CD14-positive monocyte (primary cell): Measurements from ENCODE around the gene GPR45. TPM values are rescaled to one million over a fixed set of nuclear protein-coding genes. Genes with fewer than 3 reads are reported as not detected.

ENCODE experiments used
- DNase-seq, 3 donors: peaks; one replicate each; pipeline ENCODE4 v3.0.0-alpha.2; 2011 to 2022
- H2AFZ ChIP-seq: 2 replicates; pipeline ENCODE4 v1.6.0; 2012; ENCODE audit warnings: mild to moderate bottlenecking, low read depth, low read length, inconsistent platforms; ENCODE audit not compliant: insufficient read depth, poor library complexity, severe bottlenecking
- H3K27ac ChIP-seq, 2 donors: 1 replicate in 1 of 2; 2 replicates in 1 of 2; pipeline ENCODE4 v1.5.1; 2012 to 2013; ENCODE audit warnings: low read length in 2 of 2, control low read depth in 1 of 2, inconsistent platforms in 1 of 2, low read depth in 1 of 2, mild to moderate bottlenecking in 1 of 2
- H3K27me3 ChIP-seq, 2 donors: one replicate each; pipeline versions ENCODE4 v1.6.0 to v1.6.1; 2011 to 2013; ENCODE audit warnings: low read length in 2 of 2; ENCODE audit not compliant: control insufficient read depth in 2 of 2, insufficient read depth in 2 of 2
- H3K36me3 ChIP-seq, 2 donors: replicated peaks in 1 of 2; 1 replicate in 1 of 2; 2 replicates in 1 of 2; pipeline versions ENCODE4 v1.5.1 to v1.6.1; 2012 to 2013; ENCODE audit warnings: low read length in 2 of 2, control low read depth in 1 of 2, inconsistent platforms in 1 of 2, mild to moderate bottlenecking in 1 of 2; ENCODE audit not compliant: insufficient read depth in 2 of 2, control insufficient read depth in 1 of 2
- H3K4me1 ChIP-seq, 2 donors: 1 replicate in 1 of 2; 2 replicates in 1 of 2; pipeline versions ENCODE4 v1.5.1 to v1.6.1; 2012 to 2013; ENCODE audit warnings: low read length in 2 of 2, control low read depth in 1 of 2, inconsistent platforms in 1 of 2, mild to moderate bottlenecking in 1 of 2, moderate library complexity in 1 of 2; ENCODE audit not compliant: insufficient read depth in 2 of 2, control insufficient read depth in 1 of 2
- H3K4me2 ChIP-seq: replicated peaks from 2 replicates; pipeline ENCODE3; 2012; ENCODE audit warnings: low read length, moderate library complexity, mild to moderate bottlenecking; ENCODE audit not compliant: poor library complexity, severe bottlenecking; ENCODE audit errors: extremely low read depth
- H3K4me3 ChIP-seq, 3 experiments: fragments of 200-600 bp in 1 of 3; sonication (generic) in 1 of 3; replicated peaks in 1 of 3; 1 replicate in 2 of 3; 2 replicates in 1 of 3; pipeline ENCODE4 v1.5.1; 2011 to 2013; ENCODE audit warnings: low read length in 3 of 3, mild to moderate bottlenecking in 3 of 3, control low read depth in 2 of 3, low read depth in 2 of 3, inconsistent platforms in 1 of 3, moderate library complexity in 1 of 3
- H3K79me2 ChIP-seq: 2 replicates; pipeline ENCODE4 v1.6.0; 2012; ENCODE audit warnings: mild to moderate bottlenecking, control low read depth, inconsistent platforms, low read length, moderate library complexity; ENCODE audit not compliant: insufficient read depth
- H3K9ac ChIP-seq: 2 replicates; pipeline ENCODE4 v1.6.0; 2017; ENCODE audit warnings: low read length, mild to moderate bottlenecking; ENCODE audit not compliant: insufficient read depth, poor library complexity, severe bottlenecking
- H3K9me3 ChIP-seq, 2 donors: replicated peaks in 1 of 2; 1 replicate in 1 of 2; 2 replicates in 1 of 2; pipeline versions ENCODE4 v1.5.1 to v1.6.1; 2012 to 2013; ENCODE audit warnings: low read length in 2 of 2, control low read depth in 1 of 2; ENCODE audit not compliant: control insufficient read depth in 1 of 2, insufficient read depth in 1 of 2
- H4K20me1 ChIP-seq: 2 replicates; pipeline ENCODE4 v1.6.0; 2012; ENCODE audit warnings: mild to moderate bottlenecking, low read length, control low read depth, moderate library complexity; ENCODE audit not compliant: insufficient read depth
- H3K27ac Mint-ChIP-seq, 7 donors: one replicate each; pipeline ENCODE4 v1.8.0; 2020; ENCODE audit warnings: mild to moderate bottlenecking in 7 of 7, mixed read lengths in 7 of 7, moderate library complexity in 6 of 7, inconsistent platforms in 2 of 7
- H3K27me3 Mint-ChIP-seq, 3 donors: one replicate each; pipeline ENCODE4 v1.8.0; 2021 to 2022; ENCODE audit warnings: low read depth in 3 of 3, mild to moderate bottlenecking in 3 of 3, mixed read lengths in 3 of 3, moderate library complexity in 3 of 3, inconsistent platforms in 1 of 3
- H3K36me3 Mint-ChIP-seq, 2 donors: one replicate each; pipeline ENCODE4 v1.8.0; 2020; ENCODE audit warnings: mixed read lengths in 2 of 2, inconsistent platforms in 1 of 2, mild to moderate bottlenecking in 1 of 2
- H3K4me1 Mint-ChIP-seq: one replicate; pipeline ENCODE4 v1.8.0; 2020; ENCODE audit warnings: mild to moderate bottlenecking, mixed read lengths
- H3K4me3 Mint-ChIP-seq, 2 donors: one replicate each; pipeline ENCODE4 v1.8.0; 2020; ENCODE audit warnings: mild to moderate bottlenecking in 2 of 2, mixed read lengths in 2 of 2, moderate library complexity in 1 of 2
- H3K9me3 Mint-ChIP-seq, 7 donors: one replicate each; pipeline ENCODE4 v1.8.0; 2020 to 2022; ENCODE audit warnings: mixed read lengths in 7 of 7, mild to moderate bottlenecking in 6 of 7, moderate library complexity in 6 of 7, inconsistent platforms in 2 of 7
- CTCF ChIP-seq: fragments of 200-600 bp; IDR thresholded peaks from one replicate; pipeline ENCODE4 v1.8.0; 2022; ENCODE audit warnings: antibody characterized with exemption, mild to moderate bottlenecking
- WGBS: methylation state at CpG from one replicate; pipeline ENCODE4 v1.1.5; 2013; ENCODE audit warnings: missing lambda C conversion rate; ENCODE audit not compliant: insufficient coverage; 5-methylcytosine and 5-hydroxymethylcytosine counted together
- intact Hi-C, 2 donors: fragments of 100-400 bp; cut with micrococcal nuclease; formaldehyde crosslinking; loops; one replicate each; pipeline versions ENCODE4 v1.15.0 to v1.15.1; 2023
- polyA plus RNA-seq, 3 donors: library from polyadenylated mRNA; depleted of rRNA in 1 of 3; unstranded in 2 of 3; stranded (reverse) in 1 of 3; fragments of 300-500 nt in 2 of 3; fragments of >200 nt in 1 of 3; fragmentation: Illumina TruSeq in 2 of 3; gene quantifications; 1 replicate in 2 of 3; 2 replicates in 1 of 3; pipeline ENCODE4 v1.2.3, GENCODE V29; 2012 to 2021

GPR45 gene
- polyA plus RNA-seq, 3 donors = not detected

- Histone ChIP-seq H3K4me3 (no peak overlapping the region), H3K36me3 (peaks cover 87 to 100% of the 10 kb centered on the region in 2 donors), H3K4me1 (no peaks in the 10 kb centered on the region), H3K9me3 (no peaks in the 10 kb centered on the region), H4K20me1 (no peaks in the 10 kb centered on the region), H3K9ac (no peak overlapping the region), H3K79me2 (no peaks in the 10 kb centered on the region), H3K4me2 (no peak overlapping the region), H3K27ac (no peak overlapping the region), H2AFZ (no peak overlapping the region), H3K27me3 (no peaks in the 10 kb centered on the region)
- no peak for DNase-seq
- 96% methylated on average over 10 of the region's 10 CpGs for WGBS
- intact Hi-C loops = no loop called here
- no peaks in the 10 kb centered on the region for H3K4me1 Mint-ChIP-seq
- H3K4me3 Mint-ChIP-seq = no peak overlapping the region
- peaks cover 92 to 95% of the 10 kb centered on the region in 2 donors for H3K36me3 Mint-ChIP-seq
- no peaks in the 10 kb centered on the region for H3K9me3 Mint-ChIP-seq
- H3K27me3 Mint-ChIP-seq = peaks cover 0 to 5% (median 0%) of the 10 kb centered on the region in 3 donors
- no peak overlapping the region for H3K27ac Mint-ChIP-seq
- TF ChIP-seq CTCF = no peak
These were observed 38.7 kb downstream of the GPR45 start for GRCh38 chr2:105280281-105280680.

- Histone ChIP-seq H2AFZ (no peak overlapping the region), H3K27ac (no peak overlapping the region), H3K9ac (no peak overlapping the region), H3K36me3 (peaks cover 80 to 100% of the 10 kb centered on the region in 2 donors), H3K4me3 (no peak overlapping the region), H3K79me2 (no peaks in the 10 kb centered on the region), H3K4me1 (no peaks in the 10 kb centered on the region), H3K27me3 (no peaks in the 10 kb centered on the region), H4K20me1 (no peaks in the 10 kb centered on the region), H3K4me2 (no peak overlapping the region), H3K9me3 (no peaks in the 10 kb centered on the region)
- WGBS = 89% methylated on average over 1 of the region's 4 CpGs
- no peak for TF ChIP-seq CTCF
- peaks cover 77 to 82% of the 10 kb centered on the region in 2 donors for H3K36me3 Mint-ChIP-seq
- no peaks in the 10 kb centered on the region for H3K9me3 Mint-ChIP-seq
- peaks cover 0 to 5% (median 0%) of the 10 kb centered on the region in 3 donors for H3K27me3 Mint-ChIP-seq
- H3K4me3 Mint-ChIP-seq = no peak overlapping the region
- H3K27ac Mint-ChIP-seq = peak overlapping the region in 1 of 7 donors; percentile 19
- no peaks in the 10 kb centered on the region for H3K4me1 Mint-ChIP-seq
- DNase-seq = no peak
- intact Hi-C loops = no loop called here
These were observed 42.0 kb downstream of the GPR45 start for GRCh38 chr2:105283532-105283931.
